ENCODE results near the gene SUPT20H.

Gene SUPT20H

DNA sequence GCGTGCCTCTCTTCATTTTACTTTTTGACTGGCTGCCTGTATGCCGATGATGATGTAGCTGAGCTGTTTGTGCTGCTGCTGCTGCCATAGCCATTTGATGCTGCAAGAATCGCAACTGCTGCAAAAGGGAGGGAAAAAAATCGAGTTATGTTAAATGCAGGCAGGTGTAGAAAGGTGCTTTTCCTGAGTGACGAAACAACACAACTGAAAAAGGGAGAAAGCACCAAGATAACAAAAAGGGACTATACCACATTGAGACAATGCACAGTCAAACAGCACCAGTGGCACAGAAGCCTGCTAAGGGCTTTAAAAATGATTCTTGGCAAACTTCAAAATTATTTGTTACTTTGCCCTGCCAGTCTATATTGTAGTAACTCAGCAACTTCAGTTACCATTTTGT lies 49.8 kb downstream of the SUPT20H start:
- in situ Hi-C loops (cut with MboI; ENCODE audit: low sequenced_read_pairs) = no loop called here

DNA sequence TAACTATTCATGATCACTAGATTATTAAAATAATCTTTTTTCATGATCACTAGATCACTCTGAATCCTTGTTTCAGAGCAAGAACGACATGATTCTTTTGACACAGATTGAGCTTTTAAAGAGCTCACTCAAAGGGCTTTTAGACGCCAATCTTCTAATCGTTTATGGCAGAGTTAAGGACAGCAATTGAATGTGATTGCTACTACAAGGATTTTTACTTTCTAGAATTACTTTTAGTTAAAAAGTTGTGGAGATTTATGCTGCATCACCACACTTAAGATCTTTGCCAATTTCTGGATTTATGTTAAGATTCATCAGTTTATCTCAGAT lies 57.6 kb downstream of the SUPT20H start:
- in situ Hi-C loops (cut with MboI; ENCODE audit: low sequenced_read_pairs) = no loop called here

DNA sequence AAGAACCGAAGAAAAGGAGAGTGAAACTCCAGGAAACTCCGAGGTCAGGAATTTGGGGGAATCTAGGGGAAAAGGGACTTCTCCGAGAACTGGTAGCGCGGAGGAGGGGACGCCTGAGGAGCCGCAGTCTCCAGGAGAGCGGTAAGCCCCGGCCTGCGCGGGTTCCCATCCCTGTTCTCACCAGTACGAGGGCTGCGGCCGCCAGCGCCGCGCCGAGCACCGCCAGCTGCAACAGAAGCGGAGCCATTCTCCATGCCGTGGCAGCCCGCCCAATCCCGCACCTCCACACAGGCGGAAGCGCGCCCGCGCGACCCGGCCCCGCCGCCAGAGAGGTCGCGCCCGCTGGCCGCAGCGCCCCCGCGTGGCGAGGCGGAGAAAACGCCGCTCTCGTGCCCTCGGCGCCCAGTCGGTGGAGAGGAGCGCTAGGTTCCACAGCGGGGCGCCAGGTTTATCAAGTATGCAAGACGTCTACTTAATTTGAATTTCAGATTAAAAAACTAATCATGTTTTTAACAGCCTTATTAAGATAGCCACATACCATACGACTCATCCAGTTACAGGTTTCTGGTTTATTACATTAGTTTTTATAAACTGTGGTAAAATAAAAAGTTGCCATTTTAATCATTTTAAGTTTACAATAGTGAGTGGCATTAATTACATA lies 60.3 kb downstream of the SUPT20H start, which contains the start of gene ALG5:
Gene ALG5, minus strand, starts transcription at position 287 of the 661 bp plus-strand sequence. Its CDS starts 40 bp downstream, at position 247.
- in situ Hi-C loops (cut with MboI; ENCODE audit: low sequenced_read_pairs) = loop anchor here (25.0 kb wide), 1 partner anchor 712 kb away; the partner anchor contains the start of gene CCDC169

DNA sequence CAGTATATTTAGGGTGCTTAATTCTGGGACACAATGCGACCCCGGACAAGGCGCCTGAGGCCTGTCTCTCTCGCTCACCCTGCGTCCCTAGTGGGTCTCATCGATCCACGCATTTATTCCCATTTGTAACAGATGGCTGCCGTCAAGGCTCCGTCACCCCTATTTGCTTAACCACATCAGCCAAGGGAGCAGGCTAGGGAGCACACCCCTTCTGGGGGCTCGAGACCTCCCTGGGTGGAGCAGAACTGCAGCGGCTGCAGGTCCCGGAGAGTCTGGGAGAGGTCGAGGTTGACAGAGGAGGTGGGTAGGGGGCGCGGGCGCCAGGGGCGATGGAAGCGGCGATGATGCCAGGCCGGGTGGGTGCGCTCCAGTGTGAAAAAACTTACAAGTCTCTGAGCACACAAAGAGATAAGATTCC lies 60.9 kb downstream of the SUPT20H start:
- in situ Hi-C loops (cut with MboI; ENCODE audit: low sequenced_read_pairs) = loop anchor here (25.0 kb wide), 1 partner anchor 711 kb away; the partner anchor contains the start of gene CCDC169

DNA sequence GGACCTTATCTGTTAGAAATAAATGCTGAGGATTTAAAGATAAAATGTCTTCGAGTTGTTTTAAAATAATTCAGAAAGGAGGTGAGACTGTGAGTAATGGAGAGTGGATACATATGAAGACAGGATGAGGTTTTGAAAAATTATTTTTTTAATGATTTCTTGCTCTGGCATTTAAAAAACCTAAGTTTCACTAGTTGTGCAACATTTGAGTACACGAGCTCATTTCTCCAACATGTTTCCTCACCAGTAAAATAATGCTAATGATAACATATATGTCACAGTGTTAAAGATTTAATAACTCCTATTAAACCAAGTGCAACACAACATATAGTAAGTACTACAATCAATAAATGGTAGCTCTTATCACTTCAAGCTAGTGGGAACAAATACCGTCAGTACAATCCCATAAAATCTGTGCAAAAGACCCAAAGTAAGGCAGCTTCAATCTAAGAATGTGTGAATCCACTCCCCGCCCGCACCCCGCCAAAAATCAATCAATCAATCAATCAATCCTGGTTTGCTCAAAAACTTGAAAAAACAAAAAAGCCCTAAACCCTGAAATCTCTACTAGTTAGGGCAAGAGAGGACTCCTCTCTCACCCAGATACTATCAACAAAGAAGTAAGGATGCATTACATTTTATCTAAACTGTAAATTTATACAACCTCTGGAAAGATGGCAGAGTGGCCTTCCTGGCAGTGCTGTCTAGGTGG lies 61.6 kb downstream of the SUPT20H start:
- in situ Hi-C loops (cut with MboI; ENCODE audit: low sequenced_read_pairs) = loop anchor here (25.0 kb wide), 1 partner anchor 711 kb away; the partner anchor contains the start of gene CCDC169

DNA sequence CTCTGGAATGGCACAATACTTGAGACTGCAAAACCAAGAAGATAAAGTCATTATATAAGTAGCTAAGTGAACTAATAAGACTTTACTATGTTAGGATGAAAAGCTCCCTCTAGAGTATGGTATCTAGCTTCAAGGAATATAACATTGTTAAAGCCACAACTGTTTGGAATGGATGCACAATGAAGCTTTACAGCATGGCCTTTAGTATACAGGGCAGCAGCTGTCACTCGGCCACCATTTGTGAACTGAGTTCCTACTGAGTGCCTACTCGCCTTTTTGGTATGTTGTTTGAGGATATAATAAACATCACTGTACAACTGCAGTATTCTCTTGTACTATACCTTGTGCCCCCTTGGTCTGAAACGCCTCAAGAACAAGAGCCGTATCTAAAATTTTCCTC lies 67.1 kb downstream of the SUPT20H start:
- in situ Hi-C loops (cut with MboI; ENCODE audit: low sequenced_read_pairs) = loop anchor here (25.0 kb wide), 1 partner anchor 705 kb away; the partner anchor contains the start of gene CCDC169

DNA sequence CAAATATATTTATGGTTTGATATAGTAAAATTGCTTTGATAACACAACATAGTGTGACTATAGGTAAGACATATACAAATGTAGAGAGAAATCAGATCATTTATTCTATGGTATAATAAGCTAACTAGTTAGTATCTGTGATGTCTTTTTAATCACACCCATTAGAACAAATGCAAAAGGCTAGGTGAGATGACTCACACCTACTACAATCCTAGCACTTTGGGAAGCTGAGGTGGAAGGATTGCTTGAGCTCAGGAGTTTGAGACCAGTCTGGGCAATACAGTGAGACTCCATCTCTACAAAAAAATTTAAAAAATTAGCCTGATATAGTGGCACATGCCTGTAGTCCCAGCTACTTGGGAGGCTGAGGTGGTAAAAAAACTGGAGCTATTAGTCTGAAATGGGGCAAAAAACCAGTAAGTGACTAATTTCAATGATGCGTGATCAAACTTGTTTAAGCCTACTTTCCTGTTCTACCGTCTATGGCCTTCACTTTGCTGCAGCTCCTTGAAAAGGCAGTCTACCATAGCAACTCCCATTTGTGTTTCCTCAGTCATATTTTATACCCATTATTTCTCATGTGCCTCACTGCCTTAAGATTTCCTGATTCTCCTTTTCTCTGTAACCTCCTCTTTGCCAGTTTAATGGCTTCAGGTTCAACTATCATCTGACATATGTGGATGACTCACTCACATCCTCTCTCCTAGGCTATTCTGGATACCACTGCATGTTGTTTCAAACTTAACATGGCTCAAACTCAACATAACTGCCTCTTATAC lies 72.8 kb downstream of the SUPT20H start:
- in situ Hi-C loops (cut with MboI; ENCODE audit: low sequenced_read_pairs) = loop anchor here (25.0 kb wide), 1 partner anchor 699 kb away; the partner anchor contains the start of gene CCDC169

DNA sequence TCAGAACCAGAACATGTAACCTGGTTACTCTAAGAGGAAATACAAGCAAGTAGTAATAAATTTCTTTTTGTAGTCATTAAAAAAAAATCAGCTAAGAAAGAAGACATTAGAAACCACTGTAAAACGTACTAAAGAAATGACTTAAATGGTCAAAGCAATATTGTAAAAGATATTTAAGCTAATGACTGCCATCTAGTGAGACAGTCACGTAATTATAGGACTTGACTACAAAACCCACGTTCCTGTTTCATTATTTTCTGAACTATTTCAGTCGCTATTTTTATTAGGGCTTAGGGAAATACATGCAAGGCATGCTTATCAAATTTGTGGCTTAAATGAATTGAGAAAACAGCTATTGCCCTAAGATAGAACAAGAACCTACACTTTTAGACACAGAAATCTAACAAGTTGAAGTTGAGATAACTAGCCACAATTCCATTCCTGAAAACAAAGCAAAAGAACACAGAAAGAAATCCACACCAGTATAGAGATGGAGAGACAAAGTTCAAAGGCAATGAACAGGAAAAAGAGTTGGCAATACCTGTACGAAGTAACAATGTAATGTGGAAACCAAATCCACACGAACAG lies 78.2 kb downstream of the SUPT20H start:
- in situ Hi-C loops (cut with MboI; ENCODE audit: low sequenced_read_pairs) = loop anchor here (25.0 kb wide), 1 partner anchor 694 kb away; the partner anchor contains the start of gene CCDC169

DNA sequence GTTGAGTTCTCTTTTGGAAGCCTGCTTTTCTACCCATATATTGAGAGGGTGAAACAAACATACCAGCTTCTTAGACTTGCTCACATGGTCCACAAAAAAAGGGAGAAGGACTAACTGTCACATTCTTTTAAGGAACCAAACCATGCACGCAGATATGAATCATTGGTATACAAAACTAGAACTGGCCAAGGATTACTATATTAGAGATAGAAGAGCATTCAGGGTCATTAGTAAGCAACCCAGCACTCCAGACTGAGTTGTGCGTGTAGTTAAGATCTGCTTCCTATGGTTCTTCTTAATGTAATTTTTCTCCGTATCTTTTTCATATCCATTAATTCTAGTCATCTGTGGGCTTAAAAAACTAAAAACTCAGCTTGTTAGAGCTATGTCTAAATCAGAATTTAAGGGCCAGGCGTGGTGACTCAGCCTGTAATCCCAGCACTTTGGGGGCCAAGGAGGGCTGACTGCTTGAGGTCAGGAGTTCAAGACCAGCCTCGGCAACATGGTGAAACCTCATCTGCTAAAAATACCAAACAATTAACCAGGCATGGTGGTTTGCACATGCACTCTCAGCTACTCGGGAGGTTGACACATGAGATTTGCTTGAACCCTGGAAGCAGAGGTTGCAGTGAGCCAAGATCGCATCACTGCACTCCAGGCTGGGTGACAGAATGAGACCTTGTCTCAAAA lies 80.0 kb downstream of the SUPT20H start:
- in situ Hi-C loops (cut with MboI; ENCODE audit: low sequenced_read_pairs) = loop anchor here (25.0 kb wide), 1 partner anchor 692 kb away; the partner anchor contains the start of gene CCDC169

DNA sequence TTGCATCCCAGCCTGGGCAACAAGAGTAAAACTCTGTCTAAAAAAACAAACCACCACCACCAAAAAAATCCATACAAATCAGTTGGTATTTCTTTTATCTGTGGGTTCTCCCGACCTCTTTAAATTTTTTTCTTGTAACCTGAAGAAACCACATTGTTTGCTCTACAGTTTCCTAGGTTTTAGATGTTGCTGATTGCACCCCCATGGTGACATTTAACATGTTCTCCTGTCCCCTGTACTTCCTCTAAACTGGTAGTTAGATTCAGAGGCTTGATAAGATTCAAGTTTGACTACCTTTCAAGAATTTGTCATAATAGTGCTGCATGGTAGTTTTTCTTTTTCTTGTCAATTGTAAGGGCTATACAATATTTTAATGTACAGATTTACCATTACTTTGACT lies 84.3 kb downstream of the SUPT20H start:
- in situ Hi-C loops (cut with MboI; ENCODE audit: low sequenced_read_pairs) = loop anchor here (25.0 kb wide), 1 partner anchor 688 kb away; the partner anchor contains the start of gene CCDC169

DNA sequence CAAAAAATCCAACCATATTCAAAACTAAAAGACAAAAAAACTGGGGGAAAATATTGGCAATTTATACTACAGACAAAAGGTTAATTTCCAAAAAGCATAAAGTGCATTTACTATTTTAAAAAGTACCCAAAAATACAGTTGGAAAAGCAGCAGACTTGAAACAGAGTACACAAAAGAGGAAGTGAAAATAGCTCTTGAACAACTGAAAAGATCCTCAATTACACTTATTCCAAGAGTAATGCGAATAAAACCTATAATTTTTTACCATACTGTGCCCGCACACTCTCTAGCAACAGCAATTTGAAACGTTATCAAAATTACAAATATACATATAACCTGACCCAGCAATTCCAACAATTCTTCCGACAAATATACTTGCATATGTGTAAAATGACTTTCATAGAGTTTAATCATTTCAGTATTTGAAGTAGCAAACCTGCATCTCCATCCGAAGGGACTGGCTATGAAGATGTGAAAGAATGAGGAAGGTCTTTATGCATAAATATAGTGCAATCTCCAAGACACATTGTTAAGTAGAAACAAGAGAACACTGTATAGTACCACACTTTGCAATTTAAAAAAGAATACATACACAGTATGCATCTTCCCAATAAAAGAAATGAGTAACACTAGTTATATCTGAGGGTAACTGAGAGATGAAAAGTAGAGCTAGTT lies 85.7 kb downstream of the SUPT20H start:
- in situ Hi-C loops (cut with MboI; ENCODE audit: low sequenced_read_pairs) = no loop called here

DNA sequence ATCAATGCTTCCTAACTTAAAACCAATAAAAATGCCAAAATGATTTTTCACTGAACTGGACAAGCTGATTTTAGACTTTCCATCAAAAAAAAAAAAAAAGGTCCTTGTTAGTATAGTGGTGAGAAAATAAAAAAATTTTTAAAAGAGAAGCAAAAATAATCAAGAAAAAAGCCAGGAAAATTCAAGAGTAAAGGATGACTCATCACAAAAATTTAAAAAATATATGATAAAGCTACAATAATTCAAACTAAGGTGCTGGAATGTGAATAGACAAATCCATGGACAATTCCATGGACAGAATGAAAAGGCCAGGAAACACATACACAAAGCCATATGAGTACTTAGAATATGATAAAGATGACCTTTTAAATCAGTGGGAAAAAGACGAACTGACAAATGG lies 86.5 kb downstream of the SUPT20H start:
- in situ Hi-C loops (cut with MboI; ENCODE audit: low sequenced_read_pairs) = no loop called here

DNA sequence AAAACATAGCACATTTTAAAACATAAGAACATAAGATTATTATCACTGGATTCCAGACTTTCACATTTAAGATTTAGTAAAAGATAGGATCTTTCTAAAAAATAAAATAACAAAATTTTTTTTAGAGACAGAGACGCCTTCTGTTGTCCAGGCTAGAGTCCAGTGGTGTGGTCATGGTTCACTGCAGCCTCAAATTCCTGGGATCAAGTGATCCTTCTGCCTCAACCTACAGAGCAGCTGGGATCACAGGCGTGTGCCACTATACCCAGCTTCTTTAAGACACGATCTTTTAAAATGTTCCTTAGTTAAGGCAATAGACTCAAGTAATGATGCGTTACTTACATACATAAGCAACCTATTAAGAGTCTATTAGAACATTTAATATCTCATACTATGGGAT lies 93.1 kb downstream of the SUPT20H start:
- in situ Hi-C loops (cut with MboI; ENCODE audit: low sequenced_read_pairs) = no loop called here

DNA sequence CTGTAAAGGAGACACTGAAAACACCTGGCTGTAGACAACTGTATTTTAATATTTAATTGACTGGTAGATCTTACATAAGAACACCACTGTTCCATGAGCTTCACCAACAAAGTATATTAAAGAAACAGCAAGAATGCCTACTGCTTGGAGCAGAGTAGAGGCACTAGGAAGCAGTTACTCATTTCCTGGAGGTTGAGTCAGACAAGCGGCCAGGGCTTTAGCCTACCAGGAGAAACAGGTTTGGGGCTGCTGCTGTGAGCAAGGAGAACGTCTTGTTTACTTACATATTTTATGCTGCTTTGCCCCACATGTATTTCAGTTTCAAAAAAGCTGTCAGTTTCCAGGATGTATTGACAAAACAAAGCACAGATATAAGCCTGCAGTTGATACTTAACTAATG lies 93.7 kb downstream of the SUPT20H start:
- in situ Hi-C loops (cut with MboI; ENCODE audit: low sequenced_read_pairs) = no loop called here

DNA sequence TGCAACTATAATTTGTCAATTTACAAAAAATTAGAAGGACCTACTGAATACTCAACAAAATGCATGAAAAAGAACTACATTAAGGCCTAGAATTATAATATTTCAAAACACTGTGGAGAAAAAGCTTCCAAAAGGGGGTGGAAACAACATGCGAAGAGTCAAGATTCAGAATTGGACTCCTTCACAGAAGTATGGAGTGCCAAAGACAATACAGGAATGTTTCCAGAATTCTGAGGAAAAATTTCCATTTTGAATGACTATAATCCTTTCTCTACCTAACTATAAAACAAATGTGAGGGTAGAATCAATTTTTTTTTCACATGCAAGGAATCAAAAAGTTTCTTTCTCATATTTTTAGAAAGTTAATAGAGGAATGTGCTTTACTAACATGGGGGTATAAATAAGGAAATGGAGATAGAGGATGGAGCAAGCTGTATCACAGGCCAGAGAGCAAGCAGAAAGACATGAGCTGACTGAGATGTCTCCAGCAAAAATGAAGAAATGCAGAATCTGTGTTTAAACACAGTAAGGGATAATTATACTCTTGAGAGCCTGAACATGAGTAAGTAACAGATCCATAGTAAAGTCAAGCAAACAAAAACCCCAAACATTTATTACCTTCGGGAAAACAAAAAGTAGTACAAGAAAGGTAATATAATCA lies 99.9 kb downstream of the SUPT20H start:
- in situ Hi-C loops (cut with MboI; ENCODE audit: low sequenced_read_pairs) = no loop called here

Data from HL-60/S4 treated with retinoic acid at 250 ng/mL for 4 days and 3 days (cell line).